Endodermal cell (in vitro differentiated cells): ENCODE results near the gene SLC7A8. TPM values are rescaled to one million over a fixed set of nuclear protein-coding genes. Genes with fewer than 3 reads are reported as not detected.

Source experiments
- DNase-seq: peaks from one replicate; pipeline ENCODE4 v3.0.0-alpha.2; 2017
- H3K27ac ChIP-seq: 2 replicates; pipeline ENCODE4 v1.5.1; 2013; ENCODE audit warnings: mild to moderate bottlenecking, low read depth, low read length, moderate library complexity
- H3K27me3 ChIP-seq: 2 replicates; pipeline ENCODE4 v1.6.1; 2013; ENCODE audit warnings: mild to moderate bottlenecking, low read length, moderate library complexity; ENCODE audit not compliant: insufficient read depth, control insufficient read depth, poor library complexity, severe bottlenecking
- H3K36me3 ChIP-seq: 2 replicates; pipeline ENCODE4 v1.7.0; 2013; ENCODE audit warnings: mild to moderate bottlenecking, low read length, moderate library complexity; ENCODE audit not compliant: control insufficient read depth, insufficient read depth
- H3K4me1 ChIP-seq: one replicate; pipeline ENCODE4 v1.7.0; 2013; ENCODE audit warnings: low read length; ENCODE audit not compliant: control insufficient read depth, insufficient read depth
- H3K4me3 ChIP-seq: 2 replicates; pipeline ENCODE4 v1.5.1; 2013; ENCODE audit warnings: mild to moderate bottlenecking, low read length, moderate library complexity
- H3K9ac ChIP-seq: 2 replicates; pipeline ENCODE4 v1.6.1; 2013; ENCODE audit warnings: mild to moderate bottlenecking, low read length, moderate library complexity; ENCODE audit not compliant: poor library complexity, severe bottlenecking; ENCODE audit errors: extremely low read depth
- H3K9me3 ChIP-seq: 2 replicates; pipeline ENCODE4 v1.6.1; 2013; ENCODE audit warnings: mild to moderate bottlenecking, low read length, moderate library complexity; ENCODE audit not compliant: control insufficient read depth
- H3K27ac Mint-ChIP-seq: 2 replicates; pipeline ENCODE4 v1.8.0; 2020; ENCODE audit warnings: mixed read lengths
- H3K27me3 Mint-ChIP-seq: 2 replicates; pipeline ENCODE4 v1.8.0; 2021; ENCODE audit warnings: mild to moderate bottlenecking, mixed read lengths; ENCODE audit not compliant: insufficient read depth
- H3K36me3 Mint-ChIP-seq: 2 replicates; pipeline ENCODE4 v1.8.0; 2020; ENCODE audit warnings: low read depth, mixed read lengths
- H3K4me1 Mint-ChIP-seq: 2 replicates; pipeline ENCODE4 v1.8.0; 2020; ENCODE audit warnings: mixed read lengths
- H3K4me3 Mint-ChIP-seq: 2 replicates; pipeline ENCODE4 v1.8.0; 2020; ENCODE audit warnings: mild to moderate bottlenecking, moderate library complexity, mixed read lengths
- H3K9me3 Mint-ChIP-seq: 2 replicates; pipeline ENCODE4 v1.8.0; 2020; ENCODE audit warnings: mild to moderate bottlenecking, mixed read lengths
- CTCF ChIP-seq: fragments of 200-600 bp; sonication (generic); conservative IDR thresholded peaks from 2 replicates; pipeline ENCODE4 v1.5.0; 2021; ENCODE audit warnings: antibody characterized with exemption, mild to moderate bottlenecking
- WGBS, 2 experiments: methylation state at CpG; one replicate each; pipeline versions ENCODE4 v1.1.5 to v1.1.7; 2013; ENCODE audit warnings: missing lambda C conversion rate in 2 of 2, mixed read lengths in 1 of 2; ENCODE audit not compliant: insufficient coverage in 1 of 2, insufficient read length in 1 of 2; 5-methylcytosine and 5-hydroxymethylcytosine counted together
- total RNA-seq, 2 donors: library from RNA; stranded (reverse); fragmentation: NEBNext Ultra II Directional in 1 of 2; extraction: Animal tissue kit (Norgen Biotek cat#: 25700) in 1 of 2; gene quantifications; 2 replicates in 1 of 2; 3 replicates in 1 of 2; pipeline ENCODE4 v1.2.1, GENCODE V29; 2021

Gene SLC7A8
- total RNA-seq, 2 donors from 2014 or later: 47.6 to 48.9 TPM

- 88 to 93% methylated on average over 7 to 8 of the region's 9 CpGs for WGBS, 2 experiments
- Mint-ChIP-seq H3K36me3 (peaks cover 8% of the 10 kb centered on the region), H3K9me3 (no peaks in the 10 kb centered on the region), H3K27ac (no peak overlapping the region), H3K4me1 (peaks cover 29% of the 10 kb centered on the region), H3K4me3 (no peak overlapping the region), H3K27me3 (peaks cover 3% of the 10 kb centered on the region)
- Histone ChIP-seq H3K27me3 (no peaks in the 10 kb centered on the region), H3K36me3 (no peaks in the 10 kb centered on the region), H3K9me3 (no peaks in the 10 kb centered on the region), H3K4me1 (peaks cover 6% of the 10 kb centered on the region), H3K9ac (no peak overlapping the region), H3K27ac (no peak overlapping the region), H3K4me3 (peak overlapping the region; percentile 0)
- DNase-seq: no peak
- TF ChIP-seq CTCF: no peak
Measured at GRCh38 chr14:23167116-23167847, 16.2 kb downstream of the SLC7A8 start.

- Histone ChIP-seq H3K9me3 (no peaks in the 10 kb centered on the region), H3K9ac (no peak overlapping the region), H3K4me1 (peaks cover 6% of the 10 kb centered on the region), H3K27me3 (no peaks in the 10 kb centered on the region), H3K4me3 (no peak overlapping the region), H3K27ac (no peak overlapping the region), H3K36me3 (no peaks in the 10 kb centered on the region)
- peaks cover 8% of the 10 kb centered on the region for H3K36me3 Mint-ChIP-seq
- H3K27me3 Mint-ChIP-seq: no peaks in the 10 kb centered on the region
- H3K27ac Mint-ChIP-seq: no peak overlapping the region
- H3K4me3 Mint-ChIP-seq: no peak overlapping the region
- TF ChIP-seq CTCF: no peak
- no peaks in the 10 kb centered on the region for H3K9me3 Mint-ChIP-seq
- no peak for DNase-seq
- peaks cover 34% of the 10 kb centered on the region for H3K4me1 Mint-ChIP-seq
- WGBS, 2 experiments: 94 to 100% methylated on average over 1 to 5 of the region's 5 CpGs
Measured at GRCh38 chr14:23164949-23165348, 18.5 kb downstream of the SLC7A8 start.

DNA sequence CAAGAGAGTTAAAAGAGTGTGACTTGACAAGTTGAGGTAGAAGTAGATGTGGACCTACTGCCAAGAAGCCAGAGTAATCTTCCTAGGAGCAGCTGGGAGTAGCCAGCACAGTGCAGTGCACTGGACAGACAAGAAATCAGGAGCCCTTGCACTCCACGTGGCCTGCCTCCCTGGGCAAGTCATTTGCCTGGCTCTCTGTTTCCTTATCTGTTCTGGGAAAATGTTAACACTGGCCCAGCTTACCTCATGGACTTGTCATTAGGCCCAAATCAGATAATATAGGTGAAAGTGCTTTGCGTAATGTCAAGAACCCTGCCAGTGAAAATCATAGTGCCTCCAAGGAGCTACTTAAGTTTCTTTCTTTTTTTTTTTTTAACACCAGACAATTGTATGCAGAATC is 19.2 kb downstream of the SLC7A8 start:
- no peak for DNase-seq
- Mint-ChIP-seq H3K4me1 (peaks cover 41% of the 10 kb centered on the region), H3K27ac (no peak overlapping the region), H3K27me3 (no peaks in the 10 kb centered on the region), H3K9me3 (no peaks in the 10 kb centered on the region), H3K4me3 (no peak overlapping the region), H3K36me3 (peaks cover 8% of the 10 kb centered on the region)
- Histone ChIP-seq H3K9me3 (no peaks in the 10 kb centered on the region), H3K27me3 (no peaks in the 10 kb centered on the region), H3K36me3 (no peaks in the 10 kb centered on the region), H3K4me3 (no peak overlapping the region), H3K4me1 (peaks cover 11% of the 10 kb centered on the region), H3K9ac (no peak overlapping the region), H3K27ac (no peak overlapping the region)
- 83 to 86% methylated on average over 1 to 2 of the region's 2 CpGs for WGBS, 2 experiments
- TF ChIP-seq CTCF: no peak
